Osteocyte (in vitro differentiated cells): Measurements from ENCODE around the gene ADAR. TPM values are rescaled to one million over a fixed set of nuclear protein-coding genes. Genes with fewer than 3 reads are reported as not detected.

Source experiments
- DNase-seq: peaks from one replicate; pipeline ENCODE4 v3.0.0; 2021; ENCODE audit warnings: mixed read lengths; ENCODE audit not compliant: unreplicated experiment; ENCODE audit errors: extremely low spot score
- H3K27ac Mint-ChIP-seq: one replicate; pipeline ENCODE4 v1.8.0; 2021; ENCODE audit warnings: mild to moderate bottlenecking, mixed read lengths; ENCODE audit not compliant: unreplicated experiment
- H3K27me3 Mint-ChIP-seq: one replicate; pipeline ENCODE4 v1.8.0; 2021; ENCODE audit warnings: mixed read lengths; ENCODE audit not compliant: unreplicated experiment
- H3K36me3 Mint-ChIP-seq: one replicate; pipeline ENCODE4 v1.8.0; 2021; ENCODE audit warnings: mixed read lengths; ENCODE audit not compliant: unreplicated experiment
- H3K4me1 Mint-ChIP-seq: one replicate; pipeline ENCODE4 v1.8.0; 2021; ENCODE audit warnings: mixed read lengths; ENCODE audit not compliant: unreplicated experiment
- H3K4me3 Mint-ChIP-seq: one replicate; pipeline ENCODE4 v1.8.0; 2021; ENCODE audit warnings: mild to moderate bottlenecking, moderate library complexity, mixed read lengths; ENCODE audit not compliant: unreplicated experiment
- H3K9me3 Mint-ChIP-seq: one replicate; pipeline ENCODE4 v1.8.0; 2021; ENCODE audit warnings: mixed read lengths; ENCODE audit not compliant: unreplicated experiment
- CTCF ChIP-seq: fragments of 200-600 bp; sonication (generic); IDR thresholded peaks from 2 replicates; pipeline ENCODE4 v1.5.0; 2021; ENCODE audit warnings: antibody characterized with exemption, mild to moderate bottlenecking, moderate library complexity
- total RNA-seq: library from RNA; stranded (reverse); gene quantifications from 2 replicates; pipeline ENCODE4 v1.2.1, GENCODE V29; 2021

ADAR gene
- total RNA-seq, 1 donor from 2014 or later = 188 TPM

GRCh38 chr1:154598871-154599635 is 8.9 kb downstream of the ADAR start:
- Mint-ChIP-seq H3K9me3 (no peaks in the 10 kb centered on the region), H3K27me3 (no peaks in the 10 kb centered on the region), H3K27ac (no peak overlapping the region), H3K4me3 (no peak overlapping the region), H3K4me1 (peaks cover 8% of the 10 kb centered on the region), H3K36me3 (peaks cover 45% of the 10 kb centered on the region)
- DNase-seq = no peak
- TF ChIP-seq CTCF = no peak

- Mint-ChIP-seq H3K36me3 (peaks cover 54% of the 10 kb centered on the region), H3K4me1 (peaks cover 5% of the 10 kb centered on the region), H3K27ac (no peak overlapping the region), H3K9me3 (no peaks in the 10 kb centered on the region), H3K4me3 (no peak overlapping the region), H3K27me3 (no peaks in the 10 kb centered on the region)
- no peak for TF ChIP-seq CTCF
- no peak for DNase-seq
These were observed 12.4 kb downstream of the ADAR start for GRCh38 chr1:154595621-154596020.

GRCh38 chr1:154594811-154595210 is 13.2 kb downstream of the ADAR start:
- H3K4me1 Mint-ChIP-seq = peaks cover 4% of the 10 kb centered on the region
- peaks cover 53% of the 10 kb centered on the region for H3K36me3 Mint-ChIP-seq
- no peak for TF ChIP-seq CTCF

GRCh38 chr1:154593390-154593789 is 14.6 kb downstream of the ADAR start:
- peaks cover 60% of the 10 kb centered on the region for H3K36me3 Mint-ChIP-seq
- H3K4me3 Mint-ChIP-seq = no peak overlapping the region
- no peak for DNase-seq
- H3K27me3 Mint-ChIP-seq = no peaks in the 10 kb centered on the region
- no peak for TF ChIP-seq CTCF
- no peak overlapping the region for H3K27ac Mint-ChIP-seq
- no peaks in the 10 kb centered on the region for H3K4me1 Mint-ChIP-seq
- no peaks in the 10 kb centered on the region for H3K9me3 Mint-ChIP-seq

More at GRCh38 chr1:154594811-154595210, 13.2 kb downstream of the ADAR start:
- DNase-seq = no peak
- no peak overlapping the region for H3K4me3 Mint-ChIP-seq
- no peaks in the 10 kb centered on the region for H3K9me3 Mint-ChIP-seq
- no peak overlapping the region for H3K27ac Mint-ChIP-seq
- H3K27me3 Mint-ChIP-seq = no peaks in the 10 kb centered on the region

- no peak overlapping the region for H3K4me3 Mint-ChIP-seq
- TF ChIP-seq CTCF = no peak
- no peaks in the 10 kb centered on the region for H3K4me1 Mint-ChIP-seq
- H3K36me3 Mint-ChIP-seq = peaks cover 69% of the 10 kb centered on the region
- H3K27me3 Mint-ChIP-seq = no peaks in the 10 kb centered on the region
- no peak overlapping the region for H3K27ac Mint-ChIP-seq
- no peak for DNase-seq
- H3K9me3 Mint-ChIP-seq = no peaks in the 10 kb centered on the region
These were observed 16.8 kb downstream of the ADAR start for GRCh38 chr1:154591206-154591605.
